Omental fat pad (tissue), 4 donors: ENCODE measurements around the gene TPO. TPM values are rescaled to one million over a fixed set of nuclear protein-coding genes. Genes with fewer than 3 reads are reported as not detected.
"Not testable (repeated sequence)": the region's sequence is repeated elsewhere in the genome, so short reads cannot be mapped to it uniquely, and the experiment has no call there.

ENCODE experiments used
- ATAC-seq: fragments of 150-250 bp; one replicate; pipeline ENCODE4 v1.9.1; 2016; ENCODE audit warnings: mild to moderate bottlenecking, moderate library complexity; ENCODE audit not compliant: low FRiP score
- DNase-seq: peaks from one replicate; pipeline ENCODE4 v3.0.0-alpha.2; 2019; ENCODE audit warnings: low spot score
- total RNA-seq, 4 donors: library from RNA; depleted of rRNA; stranded (reverse); fragments of >200 nt; gene quantifications; one replicate each; pipeline ENCODE4 v1.1.0, GENCODE V29; 2016
- TF ChIP-seq, protein P1 (sequence below), 3 donors: fragments of 450-650 bp; IDR thresholded peaks; one replicate each; pipeline ENCODE4 v1.5.1; 2016 to 2017; ENCODE audit warnings: antibody characterized with exemption in 3 of 3, mild to moderate bottlenecking in 3 of 3, moderate library complexity in 2 of 3

TPO gene
- total RNA-seq, 4 donors from 2014 or later, result 3.0 to 27.1 (median 13.1) TPM

DNA sequence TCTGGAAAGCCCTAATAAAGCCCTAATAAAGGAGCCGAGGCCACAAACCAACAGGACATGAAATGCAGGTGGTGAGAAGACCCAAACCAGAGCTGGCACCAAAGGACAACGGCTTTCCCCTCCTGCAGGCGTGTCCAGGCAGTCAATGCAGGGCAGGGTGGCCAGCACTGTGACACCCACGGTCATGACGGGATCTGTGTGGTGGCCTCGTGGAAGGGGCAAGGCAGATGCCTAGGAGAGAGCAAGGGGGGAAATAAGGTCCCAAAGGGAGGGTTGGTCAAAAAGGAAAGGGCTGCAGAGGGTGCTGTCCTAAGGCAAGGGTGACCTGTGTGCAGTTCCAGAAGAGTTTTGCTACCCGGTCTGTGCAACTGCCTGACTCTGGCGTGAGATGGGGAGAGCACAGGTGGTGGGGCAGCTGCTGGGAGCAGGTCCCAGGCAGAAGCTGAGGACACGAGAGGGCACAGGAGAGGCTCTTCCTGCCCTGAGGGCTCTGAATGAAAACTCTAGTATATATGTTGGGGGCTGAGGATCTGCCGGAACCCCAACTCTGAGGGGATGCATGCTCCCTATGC lies 156.7 kb downstream of the TPO start:
- no peak for DNase-seq
- TF ChIP-seq, protein P1, sequence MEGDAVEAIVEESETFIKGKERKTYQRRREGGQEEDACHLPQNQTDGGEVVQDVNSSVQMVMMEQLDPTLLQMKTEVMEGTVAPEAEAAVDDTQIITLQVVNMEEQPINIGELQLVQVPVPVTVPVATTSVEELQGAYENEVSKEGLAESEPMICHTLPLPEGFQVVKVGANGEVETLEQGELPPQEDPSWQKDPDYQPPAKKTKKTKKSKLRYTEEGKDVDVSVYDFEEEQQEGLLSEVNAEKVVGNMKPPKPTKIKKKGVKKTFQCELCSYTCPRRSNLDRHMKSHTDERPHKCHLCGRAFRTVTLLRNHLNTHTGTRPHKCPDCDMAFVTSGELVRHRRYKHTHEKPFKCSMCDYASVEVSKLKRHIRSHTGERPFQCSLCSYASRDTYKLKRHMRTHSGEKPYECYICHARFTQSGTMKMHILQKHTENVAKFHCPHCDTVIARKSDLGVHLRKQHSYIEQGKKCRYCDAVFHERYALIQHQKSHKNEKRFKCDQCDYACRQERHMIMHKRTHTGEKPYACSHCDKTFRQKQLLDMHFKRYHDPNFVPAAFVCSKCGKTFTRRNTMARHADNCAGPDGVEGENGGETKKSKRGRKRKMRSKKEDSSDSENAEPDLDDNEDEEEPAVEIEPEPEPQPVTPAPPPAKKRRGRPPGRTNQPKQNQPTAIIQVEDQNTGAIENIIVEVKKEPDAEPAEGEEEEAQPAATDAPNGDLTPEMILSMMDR (IDR thresholded peaks at IDR 0.05), result no peak
- ATAC-seq, result no peak

GRCh38 chr2:1571477-1572417 lies 158.5 kb downstream of the TPO start:
- no peak for DNase-seq
- TF ChIP-seq, protein P1 (IDR thresholded peaks at IDR 0.05), result no peak
- no peak for ATAC-seq

DNA sequence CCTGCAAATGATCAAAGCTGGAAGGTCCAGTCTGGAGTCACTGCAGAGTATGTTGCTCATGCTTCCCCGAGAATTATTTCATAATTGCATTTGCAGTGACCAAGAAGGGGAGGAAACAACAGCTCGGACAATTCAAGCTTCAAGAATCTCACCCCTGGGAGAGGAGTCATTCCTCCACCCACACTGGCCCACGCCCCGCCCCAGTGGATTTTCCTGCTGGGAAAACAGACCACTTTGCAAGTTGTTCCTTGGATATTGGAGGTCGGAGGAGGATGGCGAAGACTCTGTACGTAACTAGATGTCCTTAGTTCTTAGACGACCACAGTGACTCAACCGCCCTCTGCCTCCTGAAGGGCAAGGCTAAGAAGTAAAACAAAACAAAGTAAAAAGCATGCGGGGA lies 159.4 kb downstream of the TPO start:
- TF ChIP-seq, protein P1 (IDR thresholded peaks at IDR 0.05), result no peak
- peak; percentile 83 for ATAC-seq
- DNase-seq, result peak; percentile 62

DNA sequence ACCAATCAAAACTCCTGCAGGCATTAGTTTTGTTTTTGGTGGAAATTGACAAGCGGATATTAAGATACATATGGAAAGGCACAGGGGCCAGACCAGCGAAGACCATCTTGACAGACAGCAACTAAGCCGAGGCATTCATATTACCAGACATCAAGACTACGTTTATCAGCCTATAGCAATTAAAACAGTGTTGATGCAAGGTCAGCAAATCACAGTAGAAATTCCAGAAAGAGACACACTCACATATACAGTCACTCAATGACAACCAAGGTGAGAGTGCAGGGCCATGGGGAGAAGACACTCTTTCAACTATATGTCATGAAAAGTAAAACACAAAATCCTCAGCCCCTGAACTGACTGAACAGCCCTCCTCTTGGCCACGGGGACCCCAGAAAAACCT lies 164.6 kb downstream of the TPO start:
- TF ChIP-seq, protein P1 (IDR thresholded peaks at IDR 0.05), result no peak
- ATAC-seq, result no peak
- no peak for DNase-seq

DNA sequence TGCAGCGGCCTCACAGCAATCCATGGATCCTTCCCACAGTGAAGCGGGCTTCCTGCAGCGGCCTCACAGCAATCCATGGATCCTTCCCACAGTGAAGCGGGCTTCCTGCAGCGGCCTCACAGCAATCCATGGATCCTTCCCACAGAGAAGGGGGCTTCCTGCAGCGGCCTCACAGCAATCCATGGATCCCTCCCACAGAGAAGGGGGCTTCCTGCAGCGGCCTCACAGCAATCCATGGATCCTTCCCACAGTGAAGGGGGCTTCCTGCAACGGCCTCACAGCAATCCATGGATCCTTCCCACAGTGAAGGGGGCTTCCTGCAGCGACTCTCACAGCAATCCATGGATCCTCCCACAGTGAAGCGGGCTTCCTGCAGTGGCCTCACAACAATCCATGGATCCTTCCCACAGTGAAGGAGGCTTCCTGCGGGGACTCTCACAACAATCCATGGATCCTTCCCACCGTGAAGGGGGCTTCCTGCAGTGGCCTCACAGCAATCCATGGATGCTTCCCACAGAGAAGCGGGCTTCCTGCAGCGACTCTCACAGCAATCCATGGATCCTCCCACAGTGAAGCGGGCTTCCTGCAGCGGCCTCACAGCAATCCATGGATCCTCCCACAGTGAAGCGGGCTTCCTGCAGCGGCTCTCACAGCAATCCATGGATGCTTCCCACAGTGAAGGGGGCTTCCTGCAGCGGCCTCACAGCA lies 168.1 kb downstream of the TPO start:
- ATAC-seq, DNase-seq: not testable (repeated sequence)

- TF ChIP-seq, protein P1 (IDR thresholded peaks at IDR 0.05), result no peak
- no peak for DNase-seq
- ATAC-seq, result no peak
These were observed 168.8 kb downstream of the TPO start for GRCh38 chr2:1581965-1582625.

DNA sequence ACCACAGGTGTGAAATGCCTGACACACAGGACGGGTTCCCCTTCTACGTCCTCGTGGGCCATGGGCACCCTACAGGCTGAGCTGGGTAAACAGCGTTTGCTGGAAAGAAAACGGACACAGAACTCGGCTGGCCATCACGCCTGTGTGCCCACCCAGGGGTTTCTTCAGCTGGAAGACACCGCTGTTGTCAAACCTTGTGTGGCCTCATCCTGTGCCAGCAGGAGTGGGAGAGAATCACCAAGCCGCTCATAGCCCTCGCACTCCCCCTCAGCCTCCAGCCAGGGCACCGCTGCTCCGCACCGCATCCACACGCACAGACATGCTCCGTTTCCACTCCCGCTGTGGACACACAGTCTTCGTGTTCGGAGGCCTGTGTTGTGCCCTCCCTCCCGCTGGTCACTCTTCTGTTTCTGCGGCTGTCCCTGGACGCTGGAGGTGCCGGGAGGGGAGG lies 169.7 kb downstream of the TPO start:
- TF ChIP-seq, protein P1 (IDR thresholded peaks at IDR 0.05), result no peak
- ATAC-seq (no peak), DNase-seq (no peak)
